Activated T-cell treated with anti-CD3 and anti-CD28 coated beads, Interleukin-2, amount 50 U/mL, for 4 hours (primary cell): ENCODE measurements around the gene PKN3. TPM values are rescaled to one million over a fixed set of nuclear protein-coding genes. Genes with fewer than 3 reads are reported as not detected.
"Not testable (repeated sequence)": the region's sequence is repeated elsewhere in the genome, so short reads cannot be mapped to it uniquely, and the experiment has no call there.

Experiments used
- ATAC-seq, 2 donors: fragments of 200-7000 bp; cut with Tn5 transposase; one replicate each; pipeline ENCODE4 v1.10.0; 2021
- DNase-seq: peaks from one replicate; pipeline ENCODE4 v3.0.0-alpha.2; 2020
- H3K27me3 Mint-ChIP-seq: one replicate; pipeline ENCODE4 v1.8.0; 2021; ENCODE audit warnings: low read depth, mixed read lengths
- H3K36me3 Mint-ChIP-seq: one replicate; pipeline ENCODE4 v1.8.0; 2022; ENCODE audit warnings: mixed read lengths; ENCODE audit not compliant: insufficient read depth
- H3K4me1 Mint-ChIP-seq: one replicate; pipeline ENCODE4 v1.8.0; 2021; ENCODE audit warnings: low read depth, mixed read lengths
- H3K4me3 Mint-ChIP-seq: one replicate; pipeline ENCODE4 v1.8.0; 2021; ENCODE audit warnings: mild to moderate bottlenecking, moderate library complexity, mixed read lengths
- H3K9me3 Mint-ChIP-seq: one replicate; pipeline ENCODE4 v1.8.0; 2021; ENCODE audit warnings: mixed read lengths
- total RNA-seq, 3 donors: library from RNA; stranded (reverse); gene quantifications; one replicate each; pipeline ENCODE4 v1.2.1, GENCODE V29; 2021

The PKN3 gene
- total RNA-seq, 3 donors from 2014 or later, result 5.5 to 10.1 (median 8.1) TPM

DNA sequence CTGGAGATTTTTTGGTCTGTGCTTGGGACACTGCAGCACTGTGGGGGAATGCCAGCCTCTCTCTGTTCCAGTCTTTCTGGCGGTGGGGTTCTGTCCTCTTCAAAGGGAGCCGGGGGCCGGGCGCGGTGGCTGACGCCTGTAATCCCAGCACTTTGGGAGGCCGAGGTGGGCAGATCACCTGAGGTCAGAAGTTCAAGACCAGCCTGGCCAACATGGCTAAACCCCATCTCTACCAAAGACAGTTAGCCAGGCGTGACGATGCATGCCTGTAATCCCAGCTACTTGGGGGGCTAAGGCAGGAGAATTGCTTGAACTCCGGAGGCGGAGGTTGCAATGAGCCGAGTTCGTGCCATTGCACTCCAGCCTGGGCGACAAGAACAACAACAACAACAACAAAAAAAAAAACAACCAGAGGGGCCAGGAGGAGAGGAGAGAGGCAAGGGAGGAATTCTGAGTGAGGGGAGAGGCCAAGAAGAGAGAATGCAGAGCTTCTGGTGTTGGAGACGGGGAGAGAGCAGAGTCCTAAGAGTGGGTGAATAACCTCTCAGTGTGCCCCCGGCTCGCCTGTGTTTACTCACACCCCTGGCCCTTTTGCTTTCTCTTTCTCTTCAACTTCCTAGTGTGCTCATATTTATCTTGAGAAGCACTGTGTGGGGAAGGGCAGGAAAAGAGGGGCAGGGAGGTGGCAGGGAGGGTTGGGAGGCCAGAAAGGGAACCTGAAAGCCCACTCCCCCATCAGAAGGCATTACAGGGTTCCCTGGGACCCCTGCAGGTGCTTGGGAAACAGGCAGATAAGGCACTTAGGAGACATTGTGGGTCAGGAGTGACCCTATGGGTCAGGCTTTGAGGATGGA lies 16.4 kb upstream of the PKN3 start:
- H3K4me3 Mint-ChIP-seq, result peak overlapping the region; percentile 97
- DNase-seq (peak; percentile 39), ATAC-seq (peak; percentile 19)
- no peaks in the 10 kb centered on the region for H3K27me3 Mint-ChIP-seq
- peaks cover 42% of the 10 kb centered on the region for H3K4me1 Mint-ChIP-seq
- H3K9me3 Mint-ChIP-seq, result no peaks in the 10 kb centered on the region
- peaks cover 10% of the 10 kb centered on the region for H3K36me3 Mint-ChIP-seq

DNA sequence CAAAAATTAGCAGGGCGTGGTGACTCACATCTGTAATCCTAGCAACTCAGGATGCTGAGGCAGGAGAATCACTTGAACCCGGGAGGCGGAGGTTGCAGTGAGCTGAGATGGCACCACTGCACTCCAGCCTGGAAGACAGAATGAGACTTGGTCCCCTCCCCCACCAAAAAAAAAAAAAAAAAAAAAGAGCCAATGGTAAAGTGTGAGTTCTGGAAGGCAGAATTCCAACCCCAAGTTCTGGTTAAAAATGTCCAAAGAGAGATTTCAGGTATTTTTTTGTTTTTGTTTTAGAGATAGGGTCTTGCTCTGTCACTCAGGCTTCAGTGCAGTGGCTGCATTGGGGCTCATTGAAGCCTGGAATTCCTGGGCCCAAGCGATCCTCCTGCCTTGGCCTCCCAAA lies 14.8 kb upstream of the PKN3 start:
- Mint-ChIP-seq H3K4me1 (peaks cover 53% of the 10 kb centered on the region), H3K9me3 (no peaks in the 10 kb centered on the region), H3K4me3 (peak overlapping the region; percentile 45), H3K27me3 (no peaks in the 10 kb centered on the region), H3K36me3 (peaks cover 20% of the 10 kb centered on the region)
- ATAC-seq (no peak), DNase-seq (no peak)

DNA sequence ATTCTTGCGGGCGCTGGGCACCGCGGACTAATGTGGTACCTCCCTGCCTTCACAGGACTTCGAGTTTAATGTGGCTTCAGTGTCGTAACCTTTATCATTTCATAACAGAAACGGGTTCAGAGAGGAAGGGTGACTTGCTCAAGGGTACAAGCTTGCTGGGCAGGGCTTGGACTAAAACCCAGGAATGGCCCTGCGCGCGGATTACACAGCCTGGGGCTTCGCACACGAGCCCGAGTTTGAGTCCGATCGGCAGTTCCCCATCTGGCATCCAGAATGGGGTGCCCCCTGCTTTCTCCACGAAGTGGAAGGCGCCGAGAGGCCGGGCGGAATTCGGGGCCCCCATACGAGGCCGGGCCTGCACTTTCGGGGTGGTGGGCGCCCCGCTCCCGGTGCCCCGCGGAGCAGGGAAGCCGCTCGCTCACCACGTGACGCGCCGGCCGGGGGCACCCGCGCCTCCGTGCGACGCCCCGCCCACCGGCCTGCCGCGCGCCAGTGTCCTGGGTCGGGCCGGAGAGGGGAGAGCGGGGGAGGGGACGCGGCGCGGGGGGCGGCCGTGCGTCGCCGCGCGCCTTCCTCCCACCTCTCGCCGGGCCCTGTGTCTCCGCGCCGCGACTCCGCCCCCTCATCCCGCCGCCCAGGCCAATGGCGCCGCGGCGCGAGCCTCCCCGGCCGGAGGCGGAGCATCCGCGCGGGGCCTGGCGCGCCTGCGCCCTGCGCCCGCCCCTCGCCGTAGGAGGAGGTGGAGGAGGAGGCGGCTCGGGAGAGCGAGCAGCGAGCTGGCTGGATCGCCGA lies 13.6 kb upstream of the PKN3 start, which contains the start of gene SET:
SET (plus strand) TSS at position 722 of the 792 bp plus-strand sequence. CDS start 361 bp downstream, outside the sequence.
- Mint-ChIP-seq H3K36me3 (peaks cover 26% of the 10 kb centered on the region), H3K4me3 (peak within 1 kb of the TSS; percentile 100), H3K4me1 (peaks cover 55% of the 10 kb centered on the region), H3K9me3 (no peaks in the 10 kb centered on the region), H3K27me3 (no peaks in the 10 kb centered on the region)
- ATAC-seq (peak; percentile 74 to 78), DNase-seq (peak; percentile 91)

DNA sequence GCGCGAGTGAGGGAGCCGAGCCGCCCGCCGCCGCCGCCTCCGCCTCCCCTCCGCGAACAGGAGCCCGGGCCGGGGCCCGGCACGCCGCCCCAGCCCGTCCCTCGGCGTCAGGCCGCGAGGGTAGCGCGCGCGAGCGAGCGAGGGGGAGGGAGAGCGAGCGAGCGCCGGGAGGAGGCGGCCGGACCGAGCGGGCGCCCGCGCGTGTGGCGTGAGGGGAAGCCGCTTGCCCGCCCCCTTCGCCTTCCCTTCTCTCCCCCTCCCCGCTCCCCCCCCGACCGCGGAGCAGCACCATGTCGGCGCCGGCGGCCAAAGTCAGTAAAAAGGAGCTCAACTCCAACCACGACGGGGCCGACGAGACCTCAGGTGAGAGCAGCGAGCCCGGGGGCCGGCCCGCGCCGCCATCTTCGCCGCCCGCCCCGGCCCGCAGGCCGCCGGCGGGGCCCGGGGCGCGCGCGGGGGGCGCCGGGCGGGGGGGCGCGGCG lies 13.0 kb upstream of the PKN3 start:
- ATAC-seq (peak; percentile 16 to 20), DNase-seq (no peak)

DNA sequence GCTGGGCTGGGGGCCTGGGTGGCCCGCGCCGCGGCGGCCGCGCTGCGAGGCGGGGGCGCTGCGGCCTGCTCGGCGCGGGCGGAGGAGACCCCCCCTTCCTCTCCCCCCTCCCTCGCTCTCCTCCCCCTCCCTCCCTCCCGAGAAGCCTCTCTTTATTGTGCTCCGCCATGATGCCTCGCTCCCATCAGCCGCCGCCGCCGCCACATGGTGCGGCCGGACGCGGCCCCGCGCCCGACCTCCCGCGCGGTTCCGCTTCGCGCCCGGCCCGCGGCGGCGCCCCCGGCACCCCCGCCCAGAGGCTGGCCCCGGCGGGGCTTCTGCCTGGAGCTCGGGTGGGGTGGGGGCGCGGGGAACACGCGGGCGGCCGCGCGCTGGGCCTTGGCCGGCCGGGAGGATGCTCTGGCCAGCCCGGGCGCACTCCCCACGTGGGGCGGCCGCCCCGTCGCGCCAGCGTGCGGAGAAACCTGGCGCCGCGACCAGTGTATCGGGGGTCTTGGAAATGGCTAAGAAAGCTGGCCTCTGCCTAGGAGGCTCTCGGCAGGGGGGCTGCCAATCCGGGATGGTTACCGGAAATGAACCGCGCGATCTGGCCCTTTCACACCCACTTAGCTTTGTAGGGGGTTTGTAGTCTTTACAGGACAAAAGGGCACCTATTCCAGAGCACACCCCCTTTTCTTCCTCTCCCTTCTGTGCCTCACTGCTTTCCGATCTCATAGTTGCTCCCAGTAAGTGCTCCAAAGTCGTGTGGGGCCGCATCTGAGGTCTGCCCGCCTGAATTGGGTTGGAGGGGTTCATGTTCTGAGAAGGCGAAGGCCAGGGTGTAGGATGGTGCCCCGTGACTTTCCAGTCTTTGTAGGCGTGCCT lies 12.3 kb upstream of the PKN3 start:
- peak; percentile 6 to 15 for ATAC-seq
- H3K4me1 Mint-ChIP-seq, result peaks cover 47% of the 10 kb centered on the region

More for the DNA sequence above, 13.0 kb upstream of the PKN3 start:
- Mint-ChIP-seq H3K36me3 (peaks cover 28% of the 10 kb centered on the region), H3K4me1 (peaks cover 54% of the 10 kb centered on the region), H3K9me3 (no peaks in the 10 kb centered on the region), H3K4me3 (peak overlapping the region; percentile 60), H3K27me3 (no peaks in the 10 kb centered on the region)

DNA sequence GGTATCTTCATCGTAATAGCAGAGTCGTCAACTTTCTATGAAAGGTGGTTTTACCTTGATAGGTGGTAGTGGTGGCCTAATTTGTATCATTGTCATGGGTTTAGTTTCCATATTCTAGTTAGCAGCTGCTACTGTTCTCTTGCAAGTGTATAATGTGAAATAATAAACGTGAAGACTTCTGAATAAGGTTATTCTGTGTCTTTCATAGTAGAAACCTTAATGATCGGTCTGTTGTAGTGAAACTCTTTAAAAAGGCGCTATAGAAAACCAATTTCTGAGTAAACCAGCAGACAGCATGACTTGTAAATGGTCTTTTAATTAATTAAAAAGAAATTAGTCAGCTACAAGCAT lies 11.6 kb upstream of the PKN3 start:
- peak overlapping the region; percentile 100 for H3K4me3 Mint-ChIP-seq
- H3K9me3 Mint-ChIP-seq, result no peaks in the 10 kb centered on the region
- DNase-seq, result no peak
- peaks cover 41% of the 10 kb centered on the region for H3K4me1 Mint-ChIP-seq
- H3K36me3 Mint-ChIP-seq, result peaks cover 30% of the 10 kb centered on the region
- no peaks in the 10 kb centered on the region for H3K27me3 Mint-ChIP-seq
- ATAC-seq, result no peak

More for the DNA sequence above, 12.3 kb upstream of the PKN3 start:
- peak; percentile 52 for DNase-seq
- H3K4me3 Mint-ChIP-seq, result peak overlapping the region; percentile 100
- peaks cover 30% of the 10 kb centered on the region for H3K36me3 Mint-ChIP-seq
- no peaks in the 10 kb centered on the region for H3K27me3 Mint-ChIP-seq
- H3K9me3 Mint-ChIP-seq, result no peaks in the 10 kb centered on the region

DNA sequence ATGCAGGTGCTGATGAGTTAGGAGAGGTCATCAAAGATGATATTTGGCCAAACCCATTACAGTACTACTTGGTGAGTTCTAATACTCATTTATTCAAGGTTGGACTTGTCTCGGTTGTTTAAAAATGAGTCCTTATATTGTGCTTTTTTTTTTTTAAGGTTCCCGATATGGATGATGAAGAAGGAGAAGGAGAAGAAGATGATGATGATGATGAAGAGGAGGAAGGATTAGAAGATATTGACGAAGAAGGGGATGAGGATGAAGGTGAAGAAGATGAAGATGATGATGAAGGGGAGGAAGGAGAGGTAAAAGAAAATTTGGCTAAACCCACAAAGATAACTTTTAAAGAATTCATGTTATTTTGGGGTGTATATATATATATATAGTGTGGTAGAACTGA lies 8.6 kb upstream of the PKN3 start:
- Mint-ChIP-seq H3K36me3 (peaks cover 42% of the 10 kb centered on the region), H3K4me1 (peaks cover 20% of the 10 kb centered on the region), H3K4me3 (peak overlapping the region; percentile 5)
- not testable (repeated sequence) for H3K9me3 Mint-ChIP-seq, H3K27me3 Mint-ChIP-seq, DNase-seq, ATAC-seq

DNA sequence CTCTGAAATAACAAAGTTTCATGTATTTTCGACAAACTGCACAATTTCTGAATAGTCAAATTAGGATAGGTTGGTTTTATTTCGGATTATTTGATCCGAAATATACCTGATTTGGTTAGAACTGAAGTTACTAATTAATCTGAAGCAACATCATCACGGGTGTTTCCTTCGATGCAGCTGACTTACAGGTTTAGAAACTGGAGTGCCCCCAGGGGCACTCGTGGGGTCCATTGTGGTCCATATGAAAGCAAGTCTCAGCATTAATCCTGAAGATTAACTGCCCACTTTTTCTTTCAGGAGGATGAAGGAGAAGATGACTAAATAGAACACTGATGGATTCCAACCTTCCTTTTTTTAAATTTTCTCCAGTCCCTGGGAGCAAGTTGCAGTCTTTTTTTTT lies 8.0 kb upstream of the PKN3 start:
- peaks cover 42% of the 10 kb centered on the region for H3K36me3 Mint-ChIP-seq
- no peaks in the 10 kb centered on the region for H3K9me3 Mint-ChIP-seq
- no peak overlapping the region for H3K4me3 Mint-ChIP-seq
- H3K4me1 Mint-ChIP-seq, result peaks cover 20% of the 10 kb centered on the region
- ATAC-seq (no peak), DNase-seq (no peak)
- H3K27me3 Mint-ChIP-seq, result no peaks in the 10 kb centered on the region

DNA sequence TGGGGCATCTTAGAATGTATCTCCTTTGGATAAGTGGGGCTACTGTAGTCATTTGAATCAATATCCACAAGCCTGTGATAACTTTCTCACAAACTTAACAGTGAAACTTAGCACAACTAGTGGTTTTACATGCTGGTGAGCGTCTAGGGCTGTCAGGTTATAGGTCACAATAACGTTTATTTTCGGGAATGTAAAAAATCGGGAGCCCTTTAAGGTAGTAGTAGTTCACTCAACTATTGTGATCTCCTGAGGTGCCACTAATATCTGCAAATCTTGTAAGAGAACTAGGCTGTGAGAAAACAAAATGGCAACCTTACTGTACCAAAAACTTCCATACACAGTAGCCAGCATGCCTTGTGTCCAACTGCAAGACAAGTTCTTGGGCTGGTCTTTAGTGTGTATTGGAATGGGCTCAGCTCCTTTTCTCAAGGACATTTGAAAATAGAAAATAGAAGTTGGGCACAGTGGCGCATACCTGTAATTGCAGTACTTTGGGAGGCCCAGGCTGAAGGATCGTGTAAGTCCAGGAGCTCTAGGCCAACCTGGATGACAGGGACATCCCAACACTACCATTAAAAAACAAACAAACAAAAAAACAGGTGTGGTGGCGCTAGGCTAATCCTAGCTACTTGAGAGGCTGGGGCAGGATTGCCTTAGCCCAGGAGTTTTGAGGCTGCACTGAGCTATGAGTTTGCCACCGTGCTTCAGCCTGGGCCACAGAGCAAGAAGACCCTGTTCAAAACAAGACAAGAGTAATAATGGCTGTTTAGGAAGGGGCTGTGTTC lies 5.2 kb upstream of the PKN3 start:
- Mint-ChIP-seq H3K36me3 (peaks cover 26% of the 10 kb centered on the region), H3K4me3 (no peak overlapping the region)

DNA sequence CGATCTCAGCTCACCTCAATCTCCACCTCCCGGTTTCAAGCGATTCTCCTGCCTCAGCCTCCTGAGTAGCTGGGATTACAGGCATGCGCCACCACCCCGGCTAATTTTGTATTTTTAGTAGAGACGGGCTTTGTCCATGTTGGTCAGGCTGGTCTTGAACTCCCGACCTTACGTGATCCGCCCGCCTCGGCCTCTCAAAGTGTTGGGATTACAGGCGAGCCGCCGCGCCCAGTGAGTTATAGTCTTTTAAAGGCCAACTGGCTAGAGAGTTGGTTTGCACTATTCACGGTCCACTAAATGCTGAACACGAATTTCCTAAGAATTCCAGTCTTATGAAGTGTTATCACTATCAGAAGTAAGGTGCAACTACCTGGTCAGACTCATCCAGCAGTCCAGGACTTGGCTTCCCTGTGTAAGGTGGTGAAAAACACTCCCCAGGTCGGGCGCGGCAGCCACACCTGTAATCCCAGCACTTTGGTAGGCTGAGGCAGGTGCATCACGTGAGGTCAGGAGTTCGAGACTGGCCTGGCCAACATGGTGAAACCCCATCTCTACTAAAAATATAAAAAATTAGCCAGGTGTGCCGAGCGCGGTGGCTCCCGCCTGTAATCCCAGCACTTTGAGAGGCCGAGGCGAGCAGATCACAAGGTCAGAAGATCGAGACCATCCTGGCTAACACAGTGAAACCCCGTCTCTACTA lies 3.1 kb upstream of the PKN3 start:
- H3K9me3 Mint-ChIP-seq, H3K27me3 Mint-ChIP-seq, ATAC-seq, H3K4me3 Mint-ChIP-seq, DNase-seq, H3K4me1 Mint-ChIP-seq: not testable (repeated sequence)
- peaks cover 16% of the 10 kb centered on the region for H3K36me3 Mint-ChIP-seq

More for the DNA sequence above, 5.2 kb upstream of the PKN3 start:
- Mint-ChIP-seq H3K4me1 (peaks cover 16% of the 10 kb centered on the region), H3K9me3 (no peaks in the 10 kb centered on the region), H3K27me3 (no peaks in the 10 kb centered on the region)
- DNase-seq, result no peak
- no peak for ATAC-seq

DNA sequence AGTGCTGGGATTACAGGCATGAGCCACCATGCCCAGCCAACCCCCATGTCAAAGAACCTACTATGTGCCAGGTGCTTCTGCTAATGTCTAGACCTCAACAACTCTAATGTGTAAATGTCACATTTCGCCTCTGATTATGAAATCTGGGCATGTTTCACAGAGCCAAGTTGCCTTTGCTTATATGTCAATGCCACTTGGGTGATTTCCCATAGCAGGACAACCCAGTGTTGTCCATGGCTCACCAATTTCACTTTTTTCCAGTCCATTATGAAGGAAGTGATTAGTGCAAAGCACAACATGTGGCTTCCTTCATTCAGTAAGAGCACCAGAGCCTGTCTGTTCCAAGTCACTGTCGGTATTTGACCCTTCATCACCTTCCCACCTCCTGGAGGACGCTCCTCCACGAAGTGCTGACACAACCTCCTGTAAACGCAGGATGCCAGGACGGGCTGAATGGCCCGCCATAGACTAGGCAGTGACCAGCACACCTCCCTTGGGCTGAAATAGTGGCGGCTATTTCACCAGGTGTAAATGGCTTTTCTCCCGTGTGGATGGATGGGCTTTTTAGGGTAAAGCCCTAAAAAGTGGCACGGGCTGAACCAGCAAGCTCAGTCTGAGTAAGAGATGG lies 962 bp upstream of the PKN3 start:
- no peak for DNase-seq

DNA sequence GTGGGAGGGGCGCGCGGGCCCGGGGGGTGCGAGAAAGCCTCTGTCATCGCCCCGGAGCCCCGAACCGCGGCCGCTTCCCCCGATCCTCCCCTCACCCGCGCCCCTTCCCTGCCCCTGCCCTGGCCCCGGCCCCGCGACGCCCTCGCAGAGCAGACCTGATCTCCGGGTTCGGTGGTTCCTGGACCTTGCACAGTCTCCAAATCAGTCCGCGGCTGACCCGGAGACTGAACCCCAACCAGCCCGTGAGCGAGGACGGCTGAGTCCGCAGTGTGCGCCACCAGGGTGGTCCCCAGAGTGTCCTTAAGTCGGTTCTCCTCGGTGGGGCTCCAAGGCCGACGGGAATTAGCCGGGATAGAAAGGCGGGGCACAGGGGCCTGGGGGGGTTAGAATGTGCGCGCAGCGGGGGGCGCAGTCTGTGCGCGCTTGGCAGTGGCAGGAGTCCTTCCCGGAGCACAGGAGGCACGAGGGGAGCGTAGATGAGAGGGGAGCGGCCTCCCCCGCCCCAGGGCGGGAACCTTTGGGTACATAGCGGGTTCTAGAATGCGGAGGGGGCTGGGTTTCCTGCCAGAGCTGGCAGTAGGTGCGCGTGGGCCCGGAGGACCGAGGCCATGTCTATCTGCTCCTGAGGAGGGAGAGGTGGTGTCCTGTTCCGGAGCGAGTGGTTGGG lies 779 bp downstream of the PKN3 start:
- H3K36me3 Mint-ChIP-seq, result no peaks in the 10 kb centered on the region
- H3K4me3 Mint-ChIP-seq, result peak overlapping the region; percentile 74
- H3K27me3 Mint-ChIP-seq, result no peaks in the 10 kb centered on the region
- DNase-seq (no peak), ATAC-seq (peak; percentile 33 to 36)
- H3K9me3 Mint-ChIP-seq, result no peaks in the 10 kb centered on the region
- peaks cover 7% of the 10 kb centered on the region for H3K4me1 Mint-ChIP-seq

More for the DNA sequence above, 962 bp upstream of the PKN3 start:
- Mint-ChIP-seq H3K36me3 (peaks cover 7% of the 10 kb centered on the region), H3K27me3 (no peaks in the 10 kb centered on the region), H3K4me1 (peaks cover 7% of the 10 kb centered on the region), H3K9me3 (no peaks in the 10 kb centered on the region), H3K4me3 (peak overlapping the region; percentile 35)
- ATAC-seq, result no peak
